ENCODE measurements around the gene PLCE1.
A peak's percentile ranks its signal among the peaks of the same experiment; 100 is the strongest.

Gene PLCE1

DNA sequence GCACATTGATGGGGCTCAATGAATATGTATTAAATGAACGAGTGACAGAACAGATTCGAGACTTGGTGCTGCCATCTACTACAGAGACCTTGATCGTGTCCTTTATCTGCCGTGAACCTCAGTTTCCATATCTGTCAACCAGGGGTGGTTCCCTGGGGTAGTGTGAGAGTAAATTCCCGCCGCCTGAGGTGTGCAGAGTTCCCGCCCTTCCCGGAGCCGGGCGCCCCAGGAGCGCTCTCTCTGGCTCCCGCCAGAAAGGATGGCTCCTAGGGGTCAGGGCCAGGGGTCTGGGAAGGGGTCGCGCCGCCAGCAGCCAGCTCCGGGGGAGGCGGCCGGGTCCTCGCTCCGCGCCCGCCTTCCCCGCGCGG lies 333 bp upstream of the PLCE1 start:
- H3K4me3 ChIP-seq (ENCODE audit: low read length): peak overlapping the region; percentile 55
- TF ChIP-seq, protein P1, sequence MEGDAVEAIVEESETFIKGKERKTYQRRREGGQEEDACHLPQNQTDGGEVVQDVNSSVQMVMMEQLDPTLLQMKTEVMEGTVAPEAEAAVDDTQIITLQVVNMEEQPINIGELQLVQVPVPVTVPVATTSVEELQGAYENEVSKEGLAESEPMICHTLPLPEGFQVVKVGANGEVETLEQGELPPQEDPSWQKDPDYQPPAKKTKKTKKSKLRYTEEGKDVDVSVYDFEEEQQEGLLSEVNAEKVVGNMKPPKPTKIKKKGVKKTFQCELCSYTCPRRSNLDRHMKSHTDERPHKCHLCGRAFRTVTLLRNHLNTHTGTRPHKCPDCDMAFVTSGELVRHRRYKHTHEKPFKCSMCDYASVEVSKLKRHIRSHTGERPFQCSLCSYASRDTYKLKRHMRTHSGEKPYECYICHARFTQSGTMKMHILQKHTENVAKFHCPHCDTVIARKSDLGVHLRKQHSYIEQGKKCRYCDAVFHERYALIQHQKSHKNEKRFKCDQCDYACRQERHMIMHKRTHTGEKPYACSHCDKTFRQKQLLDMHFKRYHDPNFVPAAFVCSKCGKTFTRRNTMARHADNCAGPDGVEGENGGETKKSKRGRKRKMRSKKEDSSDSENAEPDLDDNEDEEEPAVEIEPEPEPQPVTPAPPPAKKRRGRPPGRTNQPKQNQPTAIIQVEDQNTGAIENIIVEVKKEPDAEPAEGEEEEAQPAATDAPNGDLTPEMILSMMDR (conservative IDR thresholded peaks at IDR 0.05; ENCODE audit: low read depth, low read length): no peak
- DNase-seq (ENCODE audit: low read depth): no peak

DNA sequence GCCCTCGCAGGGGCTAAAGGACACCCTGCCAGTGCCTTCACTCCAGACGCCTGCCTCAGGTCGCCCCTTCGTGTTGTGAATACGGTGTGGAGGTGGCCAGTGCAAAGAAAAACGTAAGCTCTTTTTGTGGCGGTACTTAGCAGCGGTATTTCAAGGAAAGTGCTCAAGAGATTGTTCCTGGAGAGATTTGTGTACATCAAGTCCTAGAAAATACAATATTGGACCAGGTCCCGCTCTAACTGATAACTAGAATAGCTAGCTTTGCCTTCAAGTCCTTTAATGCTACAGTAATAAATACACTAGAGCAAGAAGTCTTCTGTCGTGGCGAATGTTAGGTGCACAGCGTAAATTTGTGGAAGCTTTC lies 689 bp downstream of the PLCE1 start:
- TF ChIP-seq, protein P1 (conservative IDR thresholded peaks at IDR 0.05; ENCODE audit: low read depth, low read length): no peak
- no peak for DNase-seq (ENCODE audit: low read depth)
- H3K4me3 ChIP-seq (ENCODE audit: low read length): peak overlapping the region; percentile 83

DNA sequence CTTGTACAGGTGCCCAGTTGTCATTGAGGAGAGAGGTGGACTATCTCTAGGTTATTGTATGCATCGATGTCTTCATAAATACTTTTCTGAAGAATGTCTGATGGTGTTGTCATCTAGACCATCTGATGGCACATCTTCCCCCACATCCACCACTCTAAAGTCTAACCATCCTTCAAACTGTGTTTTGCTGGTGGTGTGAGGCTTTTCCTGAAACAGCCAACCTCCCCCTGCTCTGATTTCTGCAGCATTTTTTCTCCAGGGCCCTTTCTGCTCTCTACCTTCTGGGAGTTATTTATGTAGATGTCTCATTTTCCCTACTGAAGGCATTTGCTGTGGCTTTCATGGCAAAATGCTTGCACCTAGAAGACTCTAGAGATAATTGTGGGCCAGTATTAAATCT lies 1.5 kb downstream of the PLCE1 start:
- TF ChIP-seq, protein P1 (conservative IDR thresholded peaks at IDR 0.05; ENCODE audit: low read depth, low read length): no peak
- no peak for DNase-seq (ENCODE audit: low read depth)
- peak overlapping the region; percentile 83 for H3K4me3 ChIP-seq (ENCODE audit: low read length)

DNA sequence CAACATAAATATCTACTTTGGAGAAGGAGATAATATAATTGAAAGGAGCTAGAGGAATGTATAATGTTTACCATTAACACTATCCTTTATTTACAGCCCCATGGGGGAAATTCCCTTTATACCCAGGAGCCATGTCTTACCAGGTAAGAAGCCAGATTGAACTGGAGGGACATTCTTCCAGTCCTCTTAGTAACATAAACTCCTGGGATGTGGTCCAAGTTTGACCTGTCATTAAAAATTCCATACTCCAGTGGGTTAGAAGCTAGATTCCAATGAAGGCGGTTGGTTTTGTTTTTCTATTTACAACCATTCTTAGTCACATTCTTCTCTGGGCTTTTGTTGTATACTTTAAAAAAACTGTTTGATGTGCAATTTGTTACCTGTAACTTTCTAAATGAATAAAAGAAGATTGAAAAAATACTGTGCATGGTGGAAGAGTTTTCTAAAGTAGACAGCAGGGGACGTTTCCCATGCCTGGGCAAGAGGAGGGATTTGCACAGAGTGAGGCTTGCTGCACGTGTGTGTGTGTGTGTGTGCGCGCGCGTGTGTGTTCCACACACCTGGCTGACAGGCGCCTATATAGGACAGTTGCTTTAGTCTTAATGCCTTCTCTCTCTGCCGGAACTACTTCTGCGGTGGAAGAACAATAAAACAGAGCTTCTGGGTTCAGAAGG lies 2.0 kb downstream of the PLCE1 start:
- H3K4me3 ChIP-seq (ENCODE audit: low read length): peak overlapping the region; percentile 83
- peak; percentile 75 for DNase-seq (ENCODE audit: low read depth)
- TF ChIP-seq, protein P1 (conservative IDR thresholded peaks at IDR 0.05; ENCODE audit: low read depth, low read length): peak; percentile 24

DNA sequence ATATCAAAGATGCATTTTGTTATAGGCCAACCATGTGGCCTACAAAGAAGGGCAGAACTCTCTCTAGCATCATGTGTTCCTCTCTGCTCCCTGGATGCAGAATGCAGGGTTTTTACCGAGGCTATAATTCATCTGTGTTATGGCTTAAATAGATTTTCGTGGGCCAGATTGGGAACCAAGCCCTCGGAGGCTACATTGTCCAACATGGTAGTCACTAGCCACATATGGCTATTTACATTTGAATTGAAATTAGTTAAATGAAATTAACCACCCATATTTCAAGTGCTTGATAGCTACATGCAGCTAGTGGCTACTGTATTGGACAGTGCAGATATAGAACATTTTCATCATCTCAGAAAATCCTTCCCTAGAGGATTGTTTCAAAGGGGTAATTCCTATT lies 2.8 kb downstream of the PLCE1 start:
- no peak for DNase-seq (ENCODE audit: low read depth)
- peak overlapping the region; percentile 11 for H3K4me3 ChIP-seq (ENCODE audit: low read length)
- TF ChIP-seq, protein P1 (conservative IDR thresholded peaks at IDR 0.05; ENCODE audit: low read depth, low read length): no peak

DNA sequence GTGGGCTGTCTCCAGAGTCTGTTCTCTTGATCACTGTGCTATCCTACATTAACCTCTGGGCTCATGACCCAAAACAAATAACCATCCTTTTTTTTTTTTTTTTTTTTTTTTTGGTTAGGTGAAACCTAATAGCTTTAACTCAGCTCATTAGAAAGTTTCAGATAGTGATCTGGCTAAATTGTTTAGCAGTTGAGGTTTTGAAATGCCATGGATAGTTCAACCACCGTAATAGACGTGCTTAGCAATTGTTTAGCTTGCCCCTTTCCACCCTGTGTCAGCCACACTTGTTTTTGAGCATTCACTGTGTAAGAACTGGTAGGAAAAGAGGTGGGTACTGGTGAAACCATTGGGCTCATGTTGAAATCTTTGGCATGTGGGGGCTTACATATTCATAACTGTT lies 3.8 kb downstream of the PLCE1 start:
- no peak for DNase-seq (ENCODE audit: low read depth)
- H3K4me3 ChIP-seq (ENCODE audit: low read length): no peak overlapping the region
- TF ChIP-seq, protein P1 (conservative IDR thresholded peaks at IDR 0.05; ENCODE audit: low read depth, low read length): no peak

DNA sequence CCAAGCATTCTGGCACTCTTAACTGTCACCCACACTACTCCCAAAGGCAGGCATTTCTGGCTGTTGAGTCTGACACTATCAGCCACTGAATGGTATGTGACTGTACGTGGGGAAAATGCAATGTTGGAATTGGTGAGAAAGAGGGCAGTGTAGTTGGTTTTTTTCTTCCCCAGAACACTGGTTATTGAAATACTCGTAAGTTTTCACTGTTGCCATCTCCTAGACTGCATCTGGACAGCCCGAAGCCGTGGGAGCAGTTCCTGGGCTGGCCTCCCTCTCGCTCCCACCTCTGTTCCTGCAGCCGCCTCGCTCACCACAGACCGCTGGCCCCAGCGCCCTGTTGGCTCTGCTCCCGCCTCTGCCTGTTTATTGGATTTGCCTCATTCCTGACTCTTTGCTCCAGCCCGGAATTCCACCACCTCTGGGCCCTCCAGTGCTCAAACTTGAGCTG lies 5.7 kb downstream of the PLCE1 start:
- no peak overlapping the region for H3K4me3 ChIP-seq (ENCODE audit: low read length)
- TF ChIP-seq, protein P1 (conservative IDR thresholded peaks at IDR 0.05; ENCODE audit: low read depth, low read length): peak; percentile 19
- DNase-seq (ENCODE audit: low read depth): peak; percentile 71

Measured in retinal pigment epithelial cell (primary cell).